PC-9 (cell line): ENCODE measurements around the gene CGB7. TPM values are rescaled to one million over a fixed set of nuclear protein-coding genes. Genes with fewer than 3 reads are reported as not detected.

Experiments used
- BruUV-seq: library from RNA; stranded (reverse); fragments of 400-500 nt; replicated peaks from 2 replicates; lab custom pipeline; 2021; lab: Mats Ljungman, UMichigan
- CTCF ChIA-PET: fragments of 300-600 bp; sonication (Branson Sonifier 250); formaldehyde crosslinking; loops from one replicate; lab custom pipeline; 2022; ENCODE audit warnings: antibody characterized with exemption; lab: Charles Lee
- POLR2A ChIA-PET: fragments of 300-600 bp; sonication (Branson Sonifier 250); formaldehyde crosslinking; loops from one replicate; lab custom pipeline; 2022; ENCODE audit warnings: antibody characterized with exemption; ENCODE audit not compliant: unreplicated experiment; lab: Charles Lee
- DNase-seq, 2 experiments: peaks; one replicate each; pipeline versions ENCODE4 v3.0.0 to v3.0.0-alpha.2; 2015 to 2022; ENCODE audit warnings: mixed read lengths in 1 of 2
- H2AFZ ChIP-seq: fragments of 200-600 bp; sonication (generic); 2 replicates; pipeline ENCODE4 v1.8.1; 2017; ENCODE audit warnings: antibody characterized with exemption
- H3F3A ChIP-seq: fragments of 200-600 bp; sonication (generic); 2 replicates; pipeline ENCODE4 v1.8.1; 2017; ENCODE audit warnings: antibody characterized with exemption, mild to moderate bottlenecking, low read depth; ENCODE audit not compliant: insufficient read depth
- H3K27ac ChIP-seq: fragments of 200-600 bp; sonication (generic); 2 replicates; pipeline ENCODE4 v1.6.1; 2016; ENCODE audit warnings: mixed run types
- H3K27me3 ChIP-seq: fragments of 200-600 bp; sonication (generic); 2 replicates; pipeline ENCODE4 v1.6.1; 2016; ENCODE audit warnings: low read depth, mixed run types; ENCODE audit not compliant: insufficient read depth
- H3K36me3 ChIP-seq: fragments of 200-600 bp; sonication (generic); 2 replicates; pipeline ENCODE4 v1.6.1; 2016; ENCODE audit warnings: low read depth, mixed run types
- H3K4me1 ChIP-seq: fragments of 200-600 bp; sonication (generic); replicated peaks from 2 replicates; pipeline ENCODE4 v1.6.1; 2016; ENCODE audit warnings: mixed run types; ENCODE audit not compliant: insufficient read depth
- H3K4me2 ChIP-seq: fragments of 200-600 bp; sonication (generic); 2 replicates; pipeline ENCODE4 v1.6.1; 2017; ENCODE audit warnings: mixed run types
- H3K4me3 ChIP-seq: fragments of 200-600 bp; sonication (generic); 2 replicates; pipeline ENCODE4 v1.6.1; 2016; ENCODE audit warnings: mixed run types
- H3K79me2 ChIP-seq: fragments of 200-600 bp; sonication (generic); 2 replicates; pipeline ENCODE4 v1.6.1; 2017; ENCODE audit warnings: low read depth, mixed run types
- H3K9me2 ChIP-seq: fragments of 200-600 bp; sonication (generic); 2 replicates; pipeline ENCODE4 v1.8.1; 2017; ENCODE audit warnings: mild to moderate bottlenecking; ENCODE audit not compliant: insufficient read depth
- H3K9me3 ChIP-seq: fragments of 200-600 bp; sonication (generic); 2 replicates; pipeline ENCODE4 v1.8.1; 2016; ENCODE audit warnings: low read depth; ENCODE audit not compliant: insufficient read depth
- H4K20me1 ChIP-seq: fragments of 200-600 bp; sonication (generic); 2 replicates; pipeline ENCODE4 v1.8.1; 2017; ENCODE audit not compliant: insufficient read depth
- EZH2 ChIP-seq: fragments of 200-600 bp; sonication (generic); IDR thresholded peaks from 2 replicates; pipeline ENCODE4 v1.8.0; 2017; ENCODE audit warnings: antibody characterized with exemption, low read depth
- intact Hi-C: fragments of 100-400 bp; cut with micrococcal nuclease; formaldehyde crosslinking; loops from one replicate; pipeline ENCODE4 v1.10.0; 2022; ENCODE audit not compliant: unreplicated experiment
- total RNA-seq: library from RNA; stranded (reverse); gene quantifications from 2 replicates; pipeline ENCODE4 v1.2.3, GENCODE V29; 2021
- TF ChIP-seq, protein P1 (sequence below): fragments of 200-600 bp; sonication (generic); conservative IDR thresholded peaks from 2 replicates; pipeline ENCODE4 v1.6.1; 2017; ENCODE audit warnings: mixed run types, antibody characterized with exemption, mild to moderate bottlenecking, moderate library complexity

CGB7 gene
- total RNA-seq, 1 experiment from 2014 or later, result 4.8 TPM

DNA sequence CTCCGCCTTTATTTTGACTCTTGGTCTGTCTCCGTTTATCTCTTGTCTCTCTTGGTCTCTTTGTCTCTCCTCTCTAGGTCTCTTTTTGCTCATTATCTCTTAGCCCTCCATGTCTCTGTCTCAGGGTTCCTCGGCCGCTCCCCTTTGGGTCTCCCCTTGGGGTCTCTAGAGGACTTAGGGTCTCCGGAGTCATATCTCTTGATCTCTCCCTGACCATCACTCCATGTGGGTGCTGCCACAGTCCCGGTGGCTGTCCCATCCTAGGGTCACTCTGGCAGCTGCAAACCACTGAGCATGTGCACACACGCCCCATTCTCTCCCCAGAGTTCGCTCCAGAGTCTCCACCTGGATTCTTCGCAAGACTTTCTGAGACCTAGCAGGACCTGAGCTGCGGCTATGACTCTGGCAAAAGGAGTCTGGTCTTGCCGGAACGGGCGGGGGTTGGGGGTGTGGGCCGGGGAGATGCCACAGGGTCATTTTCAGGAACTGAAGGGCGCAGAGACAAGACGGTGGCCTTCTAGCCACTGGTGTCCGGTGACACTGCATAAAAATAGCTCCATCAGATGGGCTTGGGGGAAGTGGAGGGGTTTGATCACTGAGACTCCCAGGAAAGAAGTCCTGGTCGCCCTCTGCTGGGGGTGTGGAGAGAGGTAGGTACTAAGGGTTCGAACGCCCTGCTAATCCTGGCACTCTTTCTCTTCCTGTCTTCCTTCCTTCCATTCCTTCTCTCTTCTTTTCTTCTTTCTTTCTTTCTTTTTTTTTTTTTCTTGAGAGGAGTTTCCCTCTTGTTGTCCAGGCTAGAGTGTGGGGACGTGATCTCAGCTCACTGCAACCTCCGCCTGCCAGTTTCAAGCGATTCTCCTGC lies 16.2 kb upstream of the CGB7 start:
- Histone ChIP-seq H3K4me3 (no peak overlapping the region), H3K4me2 (peak overlapping the region; percentile 42)

DNA sequence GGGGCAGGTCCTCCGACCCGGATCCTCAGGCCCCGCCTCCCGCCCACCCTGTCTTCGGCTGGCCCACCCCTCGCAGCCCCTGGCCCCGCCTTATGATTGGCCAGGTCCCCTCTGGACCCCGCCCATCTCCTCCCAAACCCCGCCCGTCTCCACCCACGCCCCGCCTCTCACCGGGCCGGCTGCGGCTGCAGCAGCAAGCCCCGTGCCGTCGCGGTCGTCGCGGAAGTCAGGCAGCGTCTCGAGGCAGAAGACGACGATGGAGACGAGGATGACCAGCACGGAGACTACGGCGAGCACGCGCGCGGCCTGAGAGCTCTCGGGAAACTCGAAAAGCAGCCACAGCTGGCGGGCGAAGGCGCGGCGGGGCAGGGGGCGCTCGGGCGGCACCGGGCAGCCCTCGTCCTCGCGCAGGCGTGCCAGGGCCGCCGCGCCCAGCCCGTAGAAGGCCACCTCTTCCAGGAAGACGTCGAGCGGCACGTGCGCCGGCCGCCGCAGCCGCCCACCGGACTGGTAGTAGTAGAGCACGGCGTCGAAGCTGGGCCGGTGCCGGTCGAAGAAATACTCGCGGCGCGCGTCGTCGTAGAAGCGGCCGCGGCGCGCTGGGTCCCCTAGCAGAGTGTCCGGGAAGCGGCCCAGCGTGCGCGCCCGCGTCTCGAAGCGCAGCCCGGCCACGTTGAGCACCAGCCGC lies 14.5 kb upstream of the CGB7 start:
- H3K27ac ChIP-seq, result no peak overlapping the region
- peaks cover 30% of the 10 kb centered on the region for H3K27me3 ChIP-seq
- H4K20me1 ChIP-seq, result no peaks in the 10 kb centered on the region
- POLR2A ChIA-PET, result no interaction called here
- no peak overlapping the region for H3K4me3 ChIP-seq
- H3K4me1 ChIP-seq, result peaks cover 10% of the 10 kb centered on the region; the same call in 1 of the 2 replicates
- no peaks in the 10 kb centered on the region for H3K9me2 ChIP-seq
- BruUV-seq, result no TSS peak
- H3K79me2 ChIP-seq, result no peaks in the 10 kb centered on the region
- no peaks in the 10 kb centered on the region for H3K9me3 ChIP-seq
- DNase-seq, result no peak
- no peak for TF ChIP-seq EZH2
- TF ChIP-seq, protein P1, sequence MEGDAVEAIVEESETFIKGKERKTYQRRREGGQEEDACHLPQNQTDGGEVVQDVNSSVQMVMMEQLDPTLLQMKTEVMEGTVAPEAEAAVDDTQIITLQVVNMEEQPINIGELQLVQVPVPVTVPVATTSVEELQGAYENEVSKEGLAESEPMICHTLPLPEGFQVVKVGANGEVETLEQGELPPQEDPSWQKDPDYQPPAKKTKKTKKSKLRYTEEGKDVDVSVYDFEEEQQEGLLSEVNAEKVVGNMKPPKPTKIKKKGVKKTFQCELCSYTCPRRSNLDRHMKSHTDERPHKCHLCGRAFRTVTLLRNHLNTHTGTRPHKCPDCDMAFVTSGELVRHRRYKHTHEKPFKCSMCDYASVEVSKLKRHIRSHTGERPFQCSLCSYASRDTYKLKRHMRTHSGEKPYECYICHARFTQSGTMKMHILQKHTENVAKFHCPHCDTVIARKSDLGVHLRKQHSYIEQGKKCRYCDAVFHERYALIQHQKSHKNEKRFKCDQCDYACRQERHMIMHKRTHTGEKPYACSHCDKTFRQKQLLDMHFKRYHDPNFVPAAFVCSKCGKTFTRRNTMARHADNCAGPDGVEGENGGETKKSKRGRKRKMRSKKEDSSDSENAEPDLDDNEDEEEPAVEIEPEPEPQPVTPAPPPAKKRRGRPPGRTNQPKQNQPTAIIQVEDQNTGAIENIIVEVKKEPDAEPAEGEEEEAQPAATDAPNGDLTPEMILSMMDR, result no peak
- no peaks in the 10 kb centered on the region for H3K36me3 ChIP-seq
- H3F3A ChIP-seq, result peaks cover 16% of the 10 kb centered on the region; the same call in 1 of the 2 replicates
- H2AFZ ChIP-seq, result no peak overlapping the region
- intact Hi-C loops, result no loop called here
- CTCF ChIA-PET, result no interaction called here
- H3K4me2 ChIP-seq, result no peak overlapping the region

More for the DNA sequence above, 16.2 kb upstream of the CGB7 start:
- Histone ChIP-seq H2AFZ (no peak overlapping the region), H3F3A (0 out of 2 replicates have a peak, but pooled peaks cover 8% of the 10 kb centered on the region), H3K9me2 (no peaks in the 10 kb centered on the region), H4K20me1 (no peaks in the 10 kb centered on the region), H3K9me3 (no peaks in the 10 kb centered on the region), H3K79me2 (no peaks in the 10 kb centered on the region), H3K36me3 (no peaks in the 10 kb centered on the region), H3K27ac (no peak overlapping the region), H3K4me1 (peaks cover 10% of the 10 kb centered on the region; the same call in 1 of the 2 replicates), H3K27me3 (peaks cover 29% of the 10 kb centered on the region)
- intact Hi-C loops, result loop anchor here (2.0 kb wide), 3 partner anchors 75 to 285 kb away; no protein-coding TSS in a partner anchor
- ChIA-PET CTCF (interaction anchor here (0.5 to 1.3 kb wide), 8 partner anchors 9 to 775 kb away, joined by 3 to 12 read pairs (median 6); partner anchors contain the start of genes GYS1, NTF4 and RUVBL2), POLR2A (interaction anchor here (0.5 to 1.1 kb wide), 2 partner anchors 75 to 336 kb away, joined by 8 to 15 read pairs; no protein-coding TSS in a partner anchor)
- BruUV-seq, result no TSS peak
- TF ChIP-seq, protein P1, result peak; percentile 23; the same call in 1 of the 2 replicates
- no peak for TF ChIP-seq EZH2
- peak in 1 of 2 experiments; percentile 56 for DNase-seq

DNA sequence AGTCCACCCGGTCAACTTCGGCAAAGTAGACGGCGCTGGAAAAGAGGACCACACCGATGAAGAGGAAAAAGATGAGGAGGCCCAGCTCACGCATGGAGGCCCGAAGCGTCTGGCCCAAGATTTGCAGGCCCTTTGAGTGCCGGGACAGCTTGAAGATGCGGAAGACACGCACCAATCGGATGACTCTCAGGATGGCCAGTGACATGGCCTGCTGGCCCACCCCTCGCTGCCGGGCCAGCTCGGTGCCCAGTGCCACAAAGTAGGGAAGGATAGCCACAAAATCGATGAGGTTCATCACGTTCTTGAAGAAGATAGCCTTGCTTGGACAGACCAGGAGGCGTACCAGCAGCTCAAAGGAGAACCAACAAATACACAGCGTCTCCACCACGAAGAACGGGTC lies 12.9 kb upstream of the CGB7 start:
- DNase-seq, result no peak
- Histone ChIP-seq H3K36me3 (no peaks in the 10 kb centered on the region), H3K27me3 (peaks cover 41% of the 10 kb centered on the region), H3K79me2 (no peaks in the 10 kb centered on the region), H2AFZ (no peak overlapping the region), H4K20me1 (no peaks in the 10 kb centered on the region), H3K9me3 (no peaks in the 10 kb centered on the region), H3K4me3 (no peak overlapping the region), H3K9me2 (no peaks in the 10 kb centered on the region), H3K4me1 (peaks cover 10% of the 10 kb centered on the region; the same call in 1 of the 2 replicates), H3F3A (peaks cover 19% of the 10 kb centered on the region; the same call in 1 of the 2 replicates), H3K27ac (no peak overlapping the region), H3K4me2 (no peak overlapping the region)
- no TSS peak for BruUV-seq
- ChIA-PET POLR2A (interaction anchor here (0.6 kb wide), 1 partner anchor 77 kb away, joined by 7 read pairs; the partner anchor contains the start of gene RUVBL2), CTCF (no interaction called here)
- intact Hi-C loops, result no loop called here
- TF ChIP-seq, protein P1, result no peak
- no peak for TF ChIP-seq EZH2
